ENCODE data around the gene FAM107B.
"Not testable (repeated sequence)": the region's sequence is repeated elsewhere in the genome, so short reads cannot be mapped to it uniquely, and the experiment has no call there.

Gene FAM107B

DNA sequence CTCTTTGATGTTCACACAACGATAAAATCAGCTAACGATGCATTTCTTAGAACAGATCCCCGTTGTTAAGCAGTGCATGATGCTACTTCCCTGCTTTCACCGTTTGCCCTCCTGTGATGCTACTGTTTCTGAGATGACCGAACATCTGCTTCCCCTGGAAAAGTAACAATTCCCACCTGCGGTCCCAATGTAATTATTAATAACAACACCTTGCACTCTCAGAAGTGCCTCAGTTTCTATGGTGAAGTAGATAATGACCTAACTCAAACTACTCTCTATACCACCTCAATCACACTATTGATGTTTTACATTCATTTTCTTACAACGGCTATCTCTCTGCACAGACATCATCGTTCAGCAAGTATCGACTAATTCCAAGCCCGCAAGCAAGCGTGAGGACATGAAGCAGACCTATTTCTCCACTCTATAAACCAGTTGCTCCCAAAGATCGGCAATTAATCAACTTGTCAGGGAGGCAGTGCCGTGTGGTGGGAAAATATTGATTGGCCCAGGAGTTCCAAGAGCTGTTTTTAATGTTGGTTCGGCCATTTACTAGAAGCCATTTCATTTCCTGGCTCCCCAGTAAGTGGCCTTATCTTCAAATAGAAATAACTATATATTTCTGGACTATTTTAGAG is 42.7 kb downstream of the FAM107B start:
- no peak for DNase-seq

GRCh38 chr10:14728346-14728745 is 46.4 kb downstream of the FAM107B start:
- DNase-seq, result no peak

- DNase-seq, result no peak
These were observed 46.8 kb downstream of the FAM107B start for GRCh38 chr10:14727924-14728323.

GRCh38 chr10:14727465-14727864 is 47.2 kb downstream of the FAM107B start:
- no peak for DNase-seq

GRCh38 chr10:14724931-14725330 is 49.8 kb downstream of the FAM107B start:
- DNase-seq, result no peak

DNA sequence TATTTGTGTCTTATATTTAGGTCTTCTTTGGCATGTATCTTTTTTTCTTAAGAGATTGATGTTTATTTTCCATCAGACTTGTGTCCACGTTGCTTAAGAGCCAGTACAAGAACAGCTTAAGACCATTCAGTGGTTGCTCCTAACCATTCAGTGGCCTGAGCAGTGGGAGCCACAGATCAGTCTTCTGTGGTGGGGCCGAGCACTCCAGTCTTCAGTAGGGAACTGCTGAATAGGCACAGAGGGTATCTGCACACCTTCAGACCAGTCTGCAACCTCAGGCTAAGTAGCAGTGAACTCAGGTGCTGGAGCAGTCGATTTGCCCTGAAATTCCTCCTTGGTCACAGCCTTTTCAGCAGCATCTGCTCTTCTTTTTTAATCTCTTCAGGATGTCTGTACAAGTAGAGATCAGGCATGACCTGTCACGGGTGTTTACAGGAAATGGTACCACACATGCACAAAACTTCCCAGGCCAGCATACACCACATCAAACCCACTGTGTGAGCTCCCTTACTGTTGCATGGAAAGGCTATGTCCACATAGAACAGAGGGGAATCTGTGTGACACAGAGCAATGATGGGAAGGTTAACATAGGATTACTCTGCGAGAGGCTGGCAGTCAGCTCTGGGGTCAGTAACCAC is 51.5 kb downstream of the FAM107B start:
- DNase-seq, result no peak

DNA sequence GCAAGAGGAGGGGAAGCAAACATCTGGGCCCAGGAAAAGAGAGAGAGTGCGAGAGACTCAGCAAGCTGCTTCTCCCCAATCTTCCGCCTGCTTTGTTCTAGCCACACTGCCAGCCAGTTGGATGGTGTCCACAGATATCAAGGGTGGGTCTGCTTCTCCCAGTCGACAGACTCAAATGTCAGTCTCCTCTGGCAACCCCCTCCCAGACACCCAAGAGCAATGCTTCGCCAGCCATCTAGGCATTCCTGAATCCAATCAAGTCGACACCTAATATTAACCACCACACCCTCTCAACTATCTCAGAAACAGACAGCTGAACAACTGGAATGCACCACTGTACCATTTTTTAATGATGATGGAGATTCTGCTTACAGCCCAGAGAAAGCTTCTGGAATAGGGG is 57.1 kb downstream of the FAM107B start:
- no peak for DNase-seq

DNA sequence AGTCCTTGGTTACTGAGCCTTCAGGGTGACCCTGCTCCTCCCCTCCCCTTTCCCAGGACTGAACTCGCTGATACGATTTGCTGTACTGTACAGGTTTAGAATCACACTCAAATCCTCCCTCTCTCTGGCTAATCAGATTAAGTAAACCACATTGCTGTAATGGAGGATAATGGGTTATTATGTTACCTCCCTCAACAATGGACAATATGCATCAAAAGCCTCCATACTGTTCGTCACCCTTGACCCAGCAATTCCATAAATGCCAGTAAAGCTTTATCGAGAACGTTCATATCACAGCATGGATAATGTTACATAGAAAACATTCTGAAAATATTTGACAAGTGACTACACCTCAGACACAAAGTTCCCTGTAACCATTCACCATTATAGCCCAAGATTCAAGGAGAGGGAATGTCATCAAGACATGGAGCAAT is 61.7 kb downstream of the FAM107B start:
- DNase-seq, result no peak

DNA sequence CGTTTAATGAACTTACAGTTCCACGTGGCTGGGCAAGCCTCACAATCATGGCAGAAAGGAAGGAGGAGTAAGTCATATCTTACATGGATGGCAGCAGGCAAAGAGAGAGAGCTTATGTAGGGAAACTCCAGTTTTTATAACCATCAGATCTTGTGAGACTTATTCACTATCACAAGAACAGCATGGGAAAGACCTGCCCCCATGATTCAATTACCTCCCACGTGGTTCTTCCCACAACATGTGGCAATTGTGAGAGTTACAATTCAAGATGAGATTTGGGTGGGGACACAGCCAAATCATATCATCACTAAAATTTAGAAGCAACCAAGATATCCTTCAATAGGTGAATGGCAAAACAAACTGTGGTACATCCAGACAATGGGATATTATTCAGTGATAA is 65.4 kb downstream of the FAM107B start:
- not testable (repeated sequence) for DNase-seq

DNA sequence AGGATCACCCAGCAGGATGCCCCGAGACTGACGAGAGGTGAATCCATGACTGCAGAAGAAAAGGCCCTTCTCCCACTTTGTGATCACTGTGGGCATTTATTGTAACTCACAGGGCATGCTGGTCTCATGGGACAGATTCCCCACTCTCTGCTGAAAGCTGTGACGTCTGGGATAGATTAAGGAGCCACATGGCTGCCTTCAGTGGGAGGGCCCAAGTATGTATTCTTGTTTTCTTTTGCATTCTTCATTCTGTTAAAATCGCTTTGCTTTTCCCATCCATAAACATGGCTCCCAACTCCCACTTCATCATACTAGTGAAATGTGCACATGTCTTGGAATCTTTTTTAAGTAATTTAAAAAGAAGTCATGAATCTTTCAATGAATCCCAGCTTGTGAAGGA is 67.2 kb downstream of the FAM107B start:
- no peak for DNase-seq

DNA sequence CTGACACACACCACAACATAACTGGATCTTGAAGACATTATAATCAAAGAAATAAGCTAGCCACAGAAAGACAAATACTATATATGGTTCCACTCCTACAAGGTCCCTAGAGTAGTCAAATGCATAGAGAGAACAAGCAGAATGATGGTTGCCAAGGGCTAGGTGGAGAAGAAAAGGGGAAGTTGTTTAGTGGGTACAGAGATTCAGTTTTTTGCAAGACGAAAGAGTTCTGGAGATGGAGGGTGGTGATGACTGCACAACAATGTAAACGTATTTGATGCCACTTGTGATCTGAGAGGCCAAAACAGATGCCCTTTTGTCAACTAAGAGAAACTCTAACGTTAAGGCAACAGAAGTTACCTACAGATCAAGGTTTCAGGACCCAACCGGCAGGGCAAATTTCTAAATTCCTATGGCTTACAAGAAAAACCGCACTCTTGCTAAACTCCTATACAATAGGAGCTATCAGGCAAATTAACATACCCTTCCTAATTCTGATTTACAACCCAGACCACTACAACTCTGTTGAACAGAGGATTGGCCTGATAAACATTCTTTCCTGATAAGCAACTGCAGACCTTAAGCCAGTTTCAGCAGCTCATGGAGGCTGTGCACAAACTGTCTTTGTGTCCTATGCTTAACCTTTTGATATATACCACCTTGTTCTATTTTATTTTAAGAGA is 69.0 kb downstream of the FAM107B start:
- DNase-seq, result no peak

DNA sequence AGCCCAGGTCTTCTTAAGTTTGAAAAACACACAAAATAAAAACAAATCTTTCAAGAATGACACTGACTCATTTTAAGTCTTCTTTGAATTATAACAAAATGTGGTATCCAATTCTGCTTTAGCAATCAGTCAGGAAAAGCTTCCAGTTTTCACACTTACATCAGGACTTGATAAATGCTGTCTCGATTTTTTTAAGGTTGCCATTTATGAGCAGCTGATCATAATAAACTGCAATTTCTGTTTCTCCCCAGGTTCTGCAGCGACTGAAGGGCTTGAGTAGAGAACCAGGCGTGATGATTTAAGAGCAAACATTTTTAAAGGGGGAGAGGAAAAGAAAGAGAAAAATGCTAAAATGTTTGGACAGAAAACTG is 71.1 kb downstream of the FAM107B start:
- no peak for DNase-seq

DNA sequence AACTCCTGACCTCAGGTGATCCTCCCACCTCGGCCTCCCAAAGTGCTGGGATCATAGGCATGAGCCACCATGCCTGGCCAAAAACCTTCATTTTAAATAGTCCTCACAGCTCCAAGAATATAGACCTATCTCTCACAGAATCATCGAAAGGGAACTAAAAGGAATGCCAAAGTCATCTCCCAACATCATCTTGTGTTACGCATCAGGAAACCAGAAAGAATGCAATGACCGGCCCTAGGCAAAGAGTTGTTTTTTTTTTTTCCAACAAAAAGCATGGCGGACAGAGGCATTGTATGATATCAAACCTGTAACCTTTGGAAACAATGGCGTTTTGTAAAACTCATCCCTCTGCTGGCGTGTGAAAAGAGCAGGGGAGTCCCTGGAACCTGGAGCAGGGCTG is 73.2 kb downstream of the FAM107B start:
- DNase-seq, result no peak

DNA sequence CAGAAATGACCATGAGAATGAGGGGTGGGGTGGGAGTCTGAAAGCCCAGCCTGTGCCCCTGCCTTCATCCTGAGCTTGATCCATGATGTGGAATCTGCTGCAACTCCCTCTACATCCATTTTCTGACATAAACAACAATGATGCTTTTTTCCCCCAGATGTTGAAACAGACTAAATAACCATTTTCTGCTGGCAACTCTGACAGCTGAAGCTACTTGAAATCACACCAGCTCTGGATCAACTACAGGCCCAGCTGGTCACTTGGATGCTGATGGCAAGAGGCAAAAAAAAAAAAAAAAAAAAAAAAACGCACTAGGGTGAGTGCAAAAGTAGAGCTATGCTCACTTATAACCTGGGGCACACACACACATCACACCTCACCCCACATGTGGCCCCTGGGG is 74.2 kb downstream of the FAM107B start:
- DNase-seq, result no peak

DNA sequence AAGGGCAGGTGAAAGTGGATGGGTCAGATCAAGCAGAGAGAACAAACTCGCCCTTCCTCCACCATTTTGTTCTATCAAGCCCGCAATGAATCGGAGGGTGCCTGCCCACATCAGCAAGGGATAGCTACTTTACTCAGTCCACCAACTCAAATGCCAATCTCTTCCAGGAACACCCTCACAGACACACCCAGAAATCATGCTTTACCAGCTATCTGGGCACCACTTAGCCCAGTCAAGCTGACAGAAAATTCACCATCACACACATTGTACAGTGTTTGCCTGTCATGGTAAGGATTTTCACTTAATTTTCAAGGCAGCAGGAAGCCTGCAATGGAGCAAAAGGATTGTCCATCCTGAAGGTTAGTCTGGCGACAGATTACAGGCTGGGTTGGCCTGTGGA is 75.2 kb downstream of the FAM107B start:
- DNase-seq, result no peak

DNA sequence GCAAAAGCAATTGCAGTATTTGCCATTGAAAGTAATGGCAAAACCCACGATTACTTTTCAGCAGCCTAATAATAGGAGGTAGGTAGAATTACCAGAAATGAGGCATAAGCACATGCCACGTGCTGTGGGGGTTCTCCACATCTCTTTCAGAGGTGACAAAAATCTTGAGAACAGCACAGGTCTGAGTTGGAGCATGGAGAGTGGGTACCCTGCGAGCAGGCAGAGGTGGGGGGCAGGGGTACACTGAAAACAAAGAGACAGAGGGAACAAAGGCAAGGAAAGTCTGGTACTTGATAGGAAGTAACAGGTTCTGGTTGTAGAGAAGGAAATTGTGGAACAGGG is 75.9 kb downstream of the FAM107B start:
- DNase-seq, result no peak

DNA sequence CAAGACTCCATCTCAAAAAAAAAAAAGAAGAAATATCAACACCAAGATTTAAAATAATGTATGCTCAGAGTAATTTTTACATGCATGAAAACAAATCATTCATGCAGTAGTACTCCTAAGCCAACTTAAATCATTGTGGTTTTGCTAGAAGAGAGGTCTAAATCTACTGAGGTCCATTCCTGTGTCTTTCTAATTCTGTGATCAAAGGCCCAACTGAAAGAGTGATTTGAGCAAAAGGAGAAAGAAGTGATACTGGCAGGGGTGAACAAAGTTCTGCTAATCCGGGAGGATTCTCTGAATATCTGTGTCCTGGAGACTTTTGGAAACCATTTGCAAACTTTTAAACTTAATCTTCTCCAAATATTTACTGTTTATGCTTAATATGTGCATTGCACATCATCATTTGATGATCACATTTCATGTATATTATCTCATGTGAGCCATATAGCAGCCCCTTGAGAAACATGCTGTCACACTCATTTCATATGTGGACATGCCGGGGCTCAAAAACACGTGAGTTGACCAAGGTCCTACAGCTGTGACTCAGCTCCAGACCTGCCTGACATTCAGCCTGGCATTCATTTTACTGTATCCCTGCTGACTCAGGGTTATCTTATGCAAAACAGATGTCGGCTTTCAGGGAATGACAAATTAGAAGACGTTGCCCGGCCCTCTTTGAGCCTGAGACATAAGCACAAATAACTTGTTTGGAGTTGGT is 76.4 kb downstream of the FAM107B start:
- peak; percentile 81 for DNase-seq

GRCh38 chr10:14697281-14697680 is 77.4 kb downstream of the FAM107B start:
- DNase-seq, result no peak

GRCh38 chr10:14696821-14697220 is 77.9 kb downstream of the FAM107B start:
- DNase-seq, result no peak

DNA sequence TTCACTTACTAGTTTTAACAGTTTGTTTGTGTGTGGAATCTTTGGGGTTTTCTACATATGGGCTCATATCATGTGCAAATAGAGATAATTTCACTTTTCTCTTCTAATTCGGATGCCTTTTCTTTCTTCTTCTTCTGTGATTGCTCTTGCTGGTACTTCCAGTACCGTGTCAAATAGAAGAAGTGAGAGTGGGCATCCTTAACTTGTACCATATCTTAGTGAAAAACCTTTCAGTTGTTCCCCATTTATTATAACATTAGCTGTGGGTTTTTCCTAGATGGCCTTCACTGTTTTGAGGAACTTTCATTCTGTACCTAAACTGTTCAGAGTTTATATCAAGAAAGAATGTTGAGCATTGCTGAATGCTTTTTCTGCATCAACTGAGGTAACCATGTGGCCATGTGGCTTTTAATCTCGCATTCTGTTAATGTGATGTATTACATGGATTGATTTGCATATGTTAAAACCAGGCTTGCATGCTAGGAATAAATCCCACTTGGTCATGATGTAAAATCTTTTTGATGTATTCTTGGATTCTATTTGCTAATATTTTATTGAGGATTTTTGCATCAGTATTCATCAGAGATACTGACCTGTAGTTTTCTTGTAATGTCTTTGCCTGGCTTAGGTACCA is 78.7 kb downstream of the FAM107B start:
- no peak for DNase-seq

DNA sequence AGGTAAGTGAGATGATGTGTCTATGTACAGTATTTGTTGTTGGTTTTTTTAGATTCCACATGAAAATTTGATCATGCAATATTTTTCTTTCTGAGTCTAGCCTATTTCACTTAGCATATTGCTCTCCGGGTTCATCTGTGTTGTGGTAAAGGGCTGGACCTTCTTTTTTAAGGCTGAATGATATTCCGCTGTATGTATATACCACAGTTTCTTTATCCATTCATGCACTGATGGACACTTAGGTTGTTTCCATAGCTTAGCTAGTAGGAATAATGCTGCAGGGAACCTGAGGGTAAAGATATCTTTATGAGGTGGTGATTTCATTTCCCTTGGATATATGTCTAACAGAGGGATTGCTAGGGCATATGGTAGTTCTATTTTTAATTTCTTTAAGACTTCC is 80.8 kb downstream of the FAM107B start:
- DNase-seq, result no peak

DNA sequence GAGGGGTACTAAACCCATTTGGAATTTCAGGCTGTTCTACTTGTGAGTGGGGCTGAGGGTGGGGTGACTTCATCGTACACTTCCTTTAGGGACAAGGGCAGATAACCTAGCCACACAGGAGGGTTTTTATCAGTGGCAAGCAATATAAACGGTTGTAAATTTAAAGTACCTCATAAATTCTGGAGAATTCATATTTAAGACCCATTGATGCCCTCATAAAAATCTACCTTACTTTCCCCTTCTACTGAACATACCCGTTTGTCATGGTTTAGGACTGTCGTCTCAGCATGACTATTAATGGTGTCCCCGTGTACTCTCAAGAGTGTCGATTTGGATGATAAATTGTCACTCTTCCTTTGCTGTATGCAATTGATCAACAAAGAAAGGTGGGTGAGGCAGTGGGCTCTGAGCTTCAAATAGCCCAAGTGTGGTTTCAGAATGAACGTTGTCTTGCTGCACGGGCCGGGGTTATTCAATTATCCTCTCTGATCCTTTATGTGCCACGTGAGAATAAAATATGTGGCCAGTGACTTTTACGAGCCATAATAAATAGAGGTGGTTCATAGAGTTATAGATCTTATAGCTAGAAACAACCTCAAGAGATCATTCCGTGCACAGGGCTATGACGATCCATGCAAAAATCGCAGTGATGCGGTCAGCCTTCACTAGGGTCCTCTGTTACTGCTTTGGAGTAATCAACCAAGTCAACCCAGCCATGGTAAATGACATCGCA is 82.2 kb downstream of the FAM107B start:
- DNase-seq, result no peak

DNA sequence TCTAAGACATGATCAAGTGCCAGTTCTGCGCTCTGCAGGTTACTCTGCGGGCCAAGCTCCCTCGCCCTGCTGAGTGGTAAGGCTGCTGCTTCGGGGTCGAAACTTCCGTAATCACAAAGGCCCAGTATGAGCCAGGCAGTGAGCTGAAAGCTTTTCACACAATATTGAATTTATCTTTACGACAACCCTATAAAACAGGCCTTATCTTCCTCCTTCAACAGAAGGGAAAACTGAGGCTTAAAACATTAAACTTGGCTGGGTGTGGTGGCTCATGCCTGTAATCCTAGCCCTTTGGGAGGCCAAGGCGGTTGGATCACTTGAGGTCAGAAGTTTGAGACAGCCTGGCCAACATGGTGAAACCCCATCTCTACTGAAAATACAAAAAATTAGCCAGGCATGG is 83.3 kb downstream of the FAM107B start:
- no peak for DNase-seq
